Measurements from ENCODE around the gene PCDHGA9.
"Not testable (repeated sequence)": the region's sequence is repeated elsewhere in the genome, so short reads cannot be mapped to it uniquely, and the experiment has no call there.

PCDHGA9 gene

DNA sequence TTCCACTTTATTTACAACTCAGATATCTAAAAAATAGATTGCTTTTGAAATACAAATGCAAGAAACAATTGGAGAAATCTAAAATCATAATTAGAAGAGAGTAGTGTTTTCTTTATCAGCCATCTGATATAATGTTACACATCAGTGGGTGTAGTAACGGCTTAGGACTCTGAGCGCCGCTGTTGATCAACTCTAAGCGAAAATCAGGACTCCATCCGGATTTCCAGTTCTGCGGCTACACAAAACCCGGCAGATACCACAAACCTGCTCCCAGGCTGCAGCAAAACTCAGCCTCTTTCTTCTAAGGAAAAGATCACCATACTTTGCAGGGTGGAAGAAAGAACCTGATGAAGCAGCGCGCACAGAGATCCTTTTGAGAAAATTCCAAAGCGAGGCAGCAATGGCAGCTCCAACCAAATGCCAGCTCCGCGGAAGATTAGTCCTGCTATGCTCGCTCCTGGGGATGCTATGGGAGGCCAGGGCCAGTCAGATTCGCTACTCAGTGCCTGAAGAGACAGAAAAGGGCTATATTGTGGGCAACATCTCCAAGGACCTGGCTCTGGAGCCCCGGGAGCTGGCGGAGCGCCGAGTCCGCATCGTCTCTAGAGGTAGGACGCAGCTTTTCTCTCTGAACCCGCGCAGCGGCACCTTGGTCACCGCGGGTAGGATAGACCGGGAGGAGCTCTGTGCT, at the start of gene PCDHGA9:
Gene PCDHGA9 (plus strand): TSS at position 226 of the 691 bp plus-strand sequence. CDS start 175 bp downstream, at position 401.
- no peak for DNase-seq

- DNase-seq = no peak
Observed at GRCh38 chr5:141354900-141355469, 47.6 kb upstream of the PCDHGA9 start, which contains the start of gene PCDHGA4. PCDHGA4 (plus strand) TSS chr5:141355021; CDS start chr5:141355108, 87 bp downstream.

DNA sequence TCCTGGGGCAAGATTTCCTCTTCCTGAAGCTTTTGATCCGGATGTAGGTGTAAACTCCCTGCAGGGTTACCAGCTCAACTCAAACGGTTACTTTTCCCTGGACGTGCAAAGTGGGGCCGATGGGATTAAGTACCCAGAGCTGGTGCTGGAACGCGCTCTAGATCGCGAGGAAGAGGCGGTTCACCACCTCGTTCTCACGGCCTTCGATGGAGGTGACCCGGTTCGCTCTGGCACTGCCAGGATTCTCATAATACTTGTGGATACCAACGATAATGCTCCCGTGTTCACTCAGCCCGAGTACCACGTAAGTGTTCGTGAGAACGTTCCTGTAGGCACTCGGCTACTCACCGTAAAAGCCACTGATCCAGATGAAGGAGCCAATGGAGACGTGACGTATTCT, 46.9 kb upstream of the PCDHGA9 start:
- no peak for DNase-seq

DNA sequence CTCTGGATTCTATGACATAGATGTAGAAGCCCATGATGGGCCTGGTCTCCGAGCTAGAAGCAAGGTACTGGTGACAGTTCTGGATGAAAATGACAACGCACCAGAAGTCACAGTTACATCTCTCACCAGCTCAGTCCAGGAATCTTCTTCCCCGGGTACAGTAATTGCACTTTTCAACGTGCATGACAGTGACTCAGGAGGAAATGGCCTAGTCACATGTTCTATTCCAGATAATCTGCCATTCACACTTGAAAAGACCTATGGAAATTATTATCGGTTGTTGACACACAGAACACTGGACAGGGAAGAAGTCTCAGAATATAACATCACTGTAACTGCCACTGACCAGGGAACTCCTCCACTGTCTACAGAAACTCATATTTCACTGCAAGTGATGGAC, 46.4 kb upstream of the PCDHGA9 start:
- no peak for DNase-seq

DNA sequence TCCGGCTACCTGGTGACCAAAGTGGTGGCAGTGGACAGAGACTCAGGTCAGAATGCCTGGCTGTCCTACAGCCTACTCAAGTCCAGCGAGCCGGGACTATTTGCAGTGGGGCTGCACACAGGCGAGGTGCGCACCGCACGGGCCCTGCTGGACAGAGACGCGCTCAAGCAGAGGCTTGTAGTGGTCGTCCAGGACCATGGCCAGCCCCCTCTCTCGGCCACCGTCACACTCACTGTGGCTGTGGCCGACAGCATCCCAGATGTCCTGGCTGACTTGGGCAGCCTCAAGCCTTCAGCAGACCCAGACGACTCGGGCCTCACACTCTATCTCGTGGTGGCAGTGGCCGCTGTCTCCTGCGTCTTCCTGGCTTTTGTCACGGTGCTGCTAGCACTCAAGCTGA, 45.6 kb upstream of the PCDHGA9 start:
- no peak for DNase-seq

GRCh38 chr5:141359790-141360426, 42.7 kb upstream of the PCDHGA9 start, which contains the start of gene PCDHGB2:
PCDHGB2 (plus strand) TSS chr5:141359994; CDS start chr5:141360136, 142 bp downstream.
- DNase-seq = no peak

- no peak for DNase-seq
Observed at GRCh38 chr5:141360685-141361084, 41.9 kb upstream of the PCDHGA9 start.

- DNase-seq = no peak
Observed at GRCh38 chr5:141362719-141363118, 39.9 kb upstream of the PCDHGA9 start.

GRCh38 chr5:141363952-141364660, 38.5 kb upstream of the PCDHGA9 start, which contains the start of gene PCDHGA5:
PCDHGA5 (plus strand) TSS chr5:141364162; CDS start chr5:141364331, 169 bp downstream.
- no peak for DNase-seq

GRCh38 chr5:141366016-141366896, 36.3 kb upstream of the PCDHGA9 start:
- DNase-seq = no peak

DNA sequence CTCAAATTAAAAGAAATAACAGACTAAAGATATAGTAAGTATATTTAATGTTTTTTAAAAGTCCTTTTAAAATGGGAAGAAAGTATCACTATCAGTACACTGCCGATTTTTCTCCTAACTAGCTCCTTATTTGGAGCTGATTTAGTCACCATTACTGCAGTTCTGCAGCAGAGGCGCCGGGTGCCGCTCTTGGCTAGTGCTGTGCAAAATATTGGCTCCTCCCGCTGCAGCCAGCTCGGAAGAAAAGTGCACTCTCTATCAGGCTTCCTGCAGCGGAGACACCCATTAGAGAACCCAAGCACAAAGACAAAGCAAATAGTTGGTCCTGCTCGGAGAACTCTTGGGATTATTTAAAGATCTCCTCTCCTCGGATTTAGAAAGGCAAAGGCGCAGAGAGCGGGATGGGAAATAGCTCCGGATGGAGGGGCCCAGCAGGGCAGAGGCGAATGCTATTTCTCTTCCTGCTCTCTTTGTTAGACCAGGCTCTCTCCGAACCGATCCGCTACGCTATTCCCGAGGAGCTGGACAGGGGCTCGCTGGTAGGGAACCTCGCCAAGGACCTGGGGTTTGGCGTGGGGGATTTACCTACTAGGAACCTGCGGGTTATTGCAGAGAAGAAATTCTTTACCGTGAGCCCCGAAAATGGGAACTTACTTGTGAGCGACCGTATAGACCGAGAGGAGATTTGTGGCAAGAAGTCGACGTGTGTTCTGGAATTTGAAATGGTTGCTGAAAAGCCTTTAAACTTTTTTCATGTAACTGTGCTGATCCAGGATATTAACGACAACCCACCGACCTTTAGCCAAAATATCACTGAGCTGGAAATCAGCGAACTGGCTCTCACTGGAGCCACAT, 32.4 kb upstream of the PCDHGA9 start, which contains the start of gene PCDHGB3:
Gene PCDHGB3 (plus strand): TSS at position 249 of the 855 bp plus-strand sequence. CDS start 153 bp downstream, at position 402.
- no peak for DNase-seq

DNA sequence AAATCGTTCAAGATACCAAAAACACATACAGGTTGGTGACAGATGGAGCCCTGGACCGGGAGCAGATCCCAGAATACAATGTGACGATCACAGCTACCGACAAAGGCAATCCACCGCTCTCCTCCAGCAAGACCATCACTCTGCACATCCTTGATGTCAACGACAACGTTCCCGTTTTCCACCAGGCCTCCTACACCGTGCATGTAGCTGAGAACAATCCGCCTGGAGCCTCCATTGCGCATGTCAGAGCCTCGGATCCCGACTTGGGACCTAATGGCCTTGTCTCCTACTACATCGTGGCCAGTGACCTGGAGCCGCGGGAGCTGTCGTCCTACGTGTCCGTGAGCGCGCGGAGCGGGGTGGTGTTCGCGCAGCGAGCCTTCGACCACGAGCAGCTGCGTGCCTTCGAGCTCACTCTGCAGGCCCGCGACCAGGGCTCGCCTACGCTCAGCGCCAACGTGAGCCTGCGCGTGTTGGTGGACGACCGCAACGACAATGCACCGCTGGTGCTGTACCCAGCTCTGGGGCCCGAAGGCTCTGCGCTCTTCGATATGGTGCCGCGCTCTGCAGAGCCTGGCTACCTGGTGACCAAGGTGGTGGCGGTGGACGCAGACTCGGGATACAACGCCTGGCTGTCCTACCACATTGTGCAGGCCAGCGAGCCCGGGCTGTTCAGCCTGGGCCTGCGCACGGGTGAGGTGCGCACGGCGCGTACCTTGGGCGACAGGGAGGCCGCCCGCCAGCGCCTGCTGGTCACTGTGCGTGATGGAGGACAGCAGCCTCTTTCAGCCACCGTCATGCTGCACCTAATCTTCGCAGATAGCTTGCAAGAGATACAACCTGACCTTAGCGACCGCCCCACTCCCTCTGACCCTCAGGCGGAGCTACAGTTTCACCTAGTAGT, 30.8 kb upstream of the PCDHGA9 start:
- no peak for DNase-seq

DNA sequence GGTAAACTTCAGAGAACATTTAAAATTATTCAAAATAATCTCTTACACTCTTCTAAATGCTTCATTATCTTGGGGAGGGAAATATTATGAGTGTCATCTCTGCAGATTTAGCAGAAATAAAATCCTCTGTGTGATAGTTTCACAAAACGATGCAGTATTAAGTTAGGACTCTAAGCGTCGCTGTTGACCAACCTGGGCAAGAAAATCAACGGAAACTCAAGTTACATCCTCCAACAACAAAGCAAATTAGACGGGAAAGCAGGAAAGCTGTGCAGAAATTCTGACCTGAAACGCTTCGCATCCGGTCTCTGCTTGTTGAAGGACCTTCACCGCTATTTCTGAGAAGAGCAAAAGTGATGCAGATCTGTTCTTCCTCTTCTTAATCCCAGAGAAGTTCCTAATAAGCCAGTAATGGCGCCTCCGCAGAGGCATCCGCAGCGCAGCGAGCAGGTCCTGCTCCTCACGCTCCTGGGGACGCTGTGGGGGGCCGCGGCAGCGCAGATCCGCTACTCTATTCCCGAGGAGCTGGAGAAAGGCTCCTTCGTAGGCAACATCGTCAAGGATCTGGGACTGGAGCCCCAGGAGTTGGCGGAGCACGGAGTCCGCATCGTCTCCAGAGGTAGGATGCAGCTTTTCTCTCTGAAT, 28.8 kb upstream of the PCDHGA9 start, which contains the start of gene PCDHGA6:
Gene PCDHGA6 (plus strand): TSS at position 219 of the 645 bp plus-strand sequence. CDS start 193 bp downstream, at position 412.
- DNase-seq = no peak

- no peak for DNase-seq
Observed at GRCh38 chr5:141374627-141375026, 28.0 kb upstream of the PCDHGA9 start.

GRCh38 chr5:141375444-141376155, 27.0 kb upstream of the PCDHGA9 start:
- not testable (repeated sequence) for DNase-seq

DNA sequence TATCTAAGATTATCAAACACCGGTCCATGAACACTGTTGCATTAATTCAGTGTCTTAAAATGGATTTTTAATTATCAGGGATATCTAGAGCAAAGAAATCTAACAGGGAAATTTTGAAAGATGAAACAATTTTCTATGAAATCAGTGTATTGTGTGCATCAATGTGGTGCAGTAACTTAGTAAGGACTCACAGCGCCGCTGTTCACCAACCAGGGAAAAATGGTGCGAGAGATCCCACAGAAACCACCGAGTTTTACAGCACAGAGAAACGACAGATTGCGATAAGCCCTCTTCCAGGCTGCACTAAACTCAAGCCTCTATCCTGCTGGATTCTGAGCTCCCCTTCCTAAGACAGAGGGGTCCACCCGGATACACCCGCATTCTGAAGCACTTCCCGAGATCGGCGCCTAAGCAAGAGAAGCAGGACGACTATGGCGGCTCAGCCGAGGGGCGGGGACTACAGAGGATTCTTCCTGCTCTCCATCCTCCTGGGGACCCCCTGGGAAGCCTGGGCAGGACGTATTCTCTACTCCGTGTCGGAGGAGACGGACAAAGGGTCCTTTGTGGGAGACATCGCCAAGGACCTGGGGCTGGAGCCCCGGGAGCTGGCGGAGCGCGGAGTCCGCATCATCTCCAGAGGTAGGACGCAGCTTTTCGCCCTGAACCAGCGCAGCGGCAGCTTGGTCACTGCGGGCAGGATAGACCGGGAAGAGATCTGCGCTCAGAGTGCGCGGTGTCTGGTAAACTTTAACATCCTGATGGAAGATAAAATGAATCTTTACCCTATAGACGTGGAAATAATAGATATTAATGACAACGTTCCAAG, 19.9 kb upstream of the PCDHGA9 start, which contains the start of gene PCDHGA7:
Gene PCDHGA7 (plus strand): TSS at position 274 of the 826 bp plus-strand sequence. CDS start 158 bp downstream, at position 432.
- DNase-seq = no peak

DNA sequence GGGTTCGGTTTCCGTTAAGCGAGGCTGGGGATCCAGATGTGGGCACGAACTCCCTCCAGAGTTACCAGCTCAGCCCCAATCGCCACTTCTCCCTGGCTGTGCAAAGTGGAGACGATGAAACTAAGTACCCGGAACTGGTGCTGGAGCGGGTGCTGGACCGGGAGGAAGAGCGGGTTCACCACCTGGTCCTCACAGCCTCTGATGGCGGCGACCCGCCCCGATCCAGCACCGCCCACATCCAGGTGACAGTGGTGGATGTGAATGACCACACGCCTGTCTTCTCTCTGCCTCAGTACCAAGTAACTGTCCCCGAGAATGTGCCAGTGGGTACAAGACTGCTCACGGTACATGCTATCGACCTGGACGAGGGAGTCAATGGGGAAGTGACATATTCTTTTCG, 19.2 kb upstream of the PCDHGA9 start:
- no peak for DNase-seq

All from NCI-H1436 (cell line).